HepG2 (cell line): ENCODE measurements around the gene ATP11A. TPM values are rescaled to one million over a fixed set of nuclear protein-coding genes. Genes with fewer than 3 reads are reported as not detected.

ENCODE experiments used
- CEBPG ChIP-seq: IDR thresholded peaks from 2 replicates; pipeline ENCODE4 v1.6.1; 2016
- CENPT ChIP-seq: sonication (generic); formaldehyde crosslinking; IDR thresholded peaks from 2 replicates; pipeline ENCODE4 v1.8.0; 2022; ENCODE audit warnings: low read depth, mild to moderate bottlenecking, moderate library complexity, missing genetic modification reagents
- CERS6 ChIP-seq: sonication (generic); formaldehyde crosslinking; IDR thresholded peaks from 2 replicates; pipeline ENCODE4 v1.5.0; 2020; ENCODE audit warnings: missing genetic modification reagents
- CTCF ChIP-seq: sonication (generic); formaldehyde crosslinking; IDR thresholded peaks from 2 replicates; pipeline ENCODE4 v1.5.0; 2020; ENCODE audit warnings: mild to moderate bottlenecking, missing genetic modification reagents, moderate library complexity
- DMTF1 ChIP-seq: sonication (generic); formaldehyde crosslinking; IDR thresholded peaks from 2 replicates; pipeline ENCODE4 v1.4.0; 2020; ENCODE audit warnings: mild to moderate bottlenecking, missing genetic modification reagents
- HES4 ChIP-seq: sonication (generic); formaldehyde crosslinking; IDR thresholded peaks from 2 replicates; pipeline ENCODE4 v1.9.0; 2021; ENCODE audit warnings: mild to moderate bottlenecking, missing genetic modification reagents, borderline replicate concordance
- HOXA9 ChIP-seq: sonication (generic); formaldehyde crosslinking; IDR thresholded peaks from 2 replicates; pipeline ENCODE4 v1.8.1; 2022; ENCODE audit warnings: missing genetic modification reagents, mild to moderate bottlenecking, moderate library complexity, borderline replicate concordance
- KMT2B ChIP-seq: IDR thresholded peaks from 2 replicates; pipeline ENCODE4 v1.6.1; 2016; ENCODE audit warnings: missing genetic modification reagents, missing compliant biosample characterization
- MEF2D ChIP-seq: sonication (generic); formaldehyde crosslinking; IDR thresholded peaks from 2 replicates; pipeline ENCODE4 v1.5.1; 2020; ENCODE audit warnings: mild to moderate bottlenecking, missing genetic modification reagents
- NRL ChIP-seq: sonication (generic); formaldehyde crosslinking; IDR thresholded peaks from 2 replicates; pipeline ENCODE4 v1.5.0; 2020; ENCODE audit warnings: missing genetic modification reagents, mild to moderate bottlenecking, moderate library complexity, borderline replicate concordance
- RBM39 ChIP-seq: fragments of 200-400 bp; formaldehyde crosslinking; IDR thresholded peaks from one replicate; pipeline ENCODE4 v1.6.1; 2018; ENCODE audit warnings: antibody characterized with exemption, mild to moderate bottlenecking, low read depth, low read length; ENCODE audit not compliant: poor library complexity, severe bottlenecking
- REPIN1 ChIP-seq: sonication (generic); formaldehyde crosslinking; IDR thresholded peaks from 2 replicates; pipeline ENCODE4 v1.8.0; 2022; ENCODE audit warnings: missing genetic modification reagents, low read depth, mild to moderate bottlenecking, borderline replicate concordance
- SAP130 ChIP-seq: IDR thresholded peaks from 2 replicates; pipeline ENCODE4 v1.6.1; 2016; ENCODE audit warnings: low read depth
- SMC3 ChIP-seq: IDR thresholded peaks from 2 replicates; pipeline ENCODE4 v1.6.1; 2011; ENCODE audit warnings: low read length, improper control_type of control experiment
- SMYD3 ChIP-seq: sonication (generic); formaldehyde crosslinking; IDR thresholded peaks from 2 replicates; pipeline ENCODE4 v1.8.1; 2023; ENCODE audit warnings: mild to moderate bottlenecking, missing genetic modification reagents
- U2AF2 ChIP-seq: fragments of 200-400 bp; formaldehyde crosslinking; IDR thresholded peaks from 2 replicates; pipeline ENCODE4 v1.6.1; 2017; ENCODE audit warnings: low read depth, mild to moderate bottlenecking, low read length
- XBP1 ChIP-seq: sonication (generic); formaldehyde crosslinking; IDR thresholded peaks from 2 replicates; pipeline ENCODE4 v1.5.0; 2020; ENCODE audit warnings: missing genetic modification reagents
- ZNF205 ChIP-seq: IDR thresholded peaks from 2 replicates; pipeline ENCODE4 v1.6.1; 2018; ENCODE audit warnings: missing biosample characterization, missing genetic modification reagents
- ZNF275 ChIP-seq: sonication (generic); formaldehyde crosslinking; IDR thresholded peaks from 2 replicates; pipeline ENCODE4 v1.8.0; 2022; ENCODE audit warnings: missing genetic modification reagents, mild to moderate bottlenecking, inconsistent platforms, borderline replicate concordance
- ZNF354B ChIP-seq: sonication (generic); formaldehyde crosslinking; IDR thresholded peaks from 2 replicates; pipeline ENCODE4 v1.8.0; 2022; ENCODE audit warnings: mild to moderate bottlenecking, missing genetic modification reagents
- ZNF484 ChIP-seq: sonication (generic); formaldehyde crosslinking; IDR thresholded peaks from 2 replicates; pipeline ENCODE4 v1.5.1; 2020; ENCODE audit warnings: mild to moderate bottlenecking, low read depth, missing genetic modification reagents, borderline replicate concordance
- ZNF629 ChIP-seq: sonication (generic); formaldehyde crosslinking; conservative IDR thresholded peaks from 2 replicates; pipeline ENCODE4 v1.5.0; 2020; ENCODE audit warnings: missing genetic modification reagents
- ZNF782 ChIP-seq: sonication (generic); formaldehyde crosslinking; IDR thresholded peaks from 2 replicates; pipeline ENCODE4 v1.4.0; 2020; ENCODE audit warnings: missing genetic modification reagents, mild to moderate bottlenecking, borderline replicate concordance
- ZSCAN12 ChIP-seq: sonication (generic); formaldehyde crosslinking; IDR thresholded peaks from 2 replicates; pipeline ENCODE4 v1.9.0; 2021; ENCODE audit warnings: mild to moderate bottlenecking, missing genetic modification reagents
- polyA plus RNA-seq, 8 experiments: library from polyadenylated mRNA; depleted of rRNA in 3 of 8; stranded (reverse) in 7 of 8; unstranded in 1 of 8; fragments of >200 nt; fragmentation: Illumina TruSeq in 4 of 8; extraction: Trizol in 4 of 8; gene quantifications; 2 replicates each; pipeline versions ENCODE4 v1.2.1 to v1.2.3, GENCODE V29; 2011 to 2016; ENCODE audit warnings: low read depth in 4 of 8, missing spikeins in 1 of 8, mixed read lengths in 1 of 8; ENCODE audit not compliant: insufficient read depth in 1 of 8
- total RNA-seq, 5 experiments: library from RNA; depleted of rRNA; stranded (reverse); fragments of >200 nt; fragmentation: Illumina TruSeq; extraction: Trizol; gene quantifications; 2 replicates each; pipeline ENCODE4 v1.2.3, GENCODE V29; 2016; ENCODE audit warnings: low read depth in 1 of 5

The ATP11A gene
- total and polyA plus RNA-seq, 2 of the 13 experiments (the other 11 are each of a cell fraction or from before 2014, with no cell fraction given): 18.4 to 20.1 TPM

GRCh38 chr13:112756967-112757758 lies 67.3 kb downstream of the ATP11A start (continued):
- no peak for TF ChIP-seq ZNF629
- TF ChIP-seq REPIN1 (CRISPR knock-in tag): peak; percentile 67; the same call in 1 of the 2 replicates
- TF ChIP-seq CERS6 (CRISPR knock-in tag): no peak
- TF ChIP-seq HOXA9 (CRISPR knock-in tag): no peak
- TF ChIP-seq CTCF (CRISPR knock-in tag): no peak
- TF ChIP-seq ZNF205 (CRISPR knock-in tag): no peak
- TF ChIP-seq CENPT (CRISPR knock-in tag): no peak
- TF ChIP-seq U2AF2: no peak
- TF ChIP-seq NRL (CRISPR knock-in tag): no peak
- no peak for TF ChIP-seq HES4
- TF ChIP-seq SAP130: peak; percentile 90
- no peak for TF ChIP-seq ZNF484 (CRISPR knock-in tag)
- peak; percentile 72 for TF ChIP-seq CEBPG
- TF ChIP-seq SMYD3 (CRISPR knock-in tag): peak; percentile 92; the same call in 1 of the 2 replicates
- TF ChIP-seq ZNF782 (CRISPR knock-in tag): no peak
- 0 out of 2 replicates have a peak, but pooled peaks have one; percentile 66 for TF ChIP-seq ZNF275 (CRISPR knock-in tag)
- no peak for TF ChIP-seq XBP1 (CRISPR knock-in tag)
- 0 out of 2 replicates have a peak, but pooled peaks have one; percentile 7 for TF ChIP-seq DMTF1 (CRISPR knock-in tag)
- 0 out of 2 replicates have a peak, but pooled peaks have one; percentile 13 for TF ChIP-seq MEF2D
- TF ChIP-seq ZNF354B (CRISPR knock-in tag): no peak
- TF ChIP-seq RBM39: no peak
- no peak for TF ChIP-seq ZSCAN12 (CRISPR knock-in tag)
- no peak; the same call in 1 of the 2 replicates for TF ChIP-seq KMT2B
- 0 out of 2 replicates have a peak, but pooled peaks have one; percentile 5 for TF ChIP-seq SMC3
